HuH-7 (cell line): Measurements from ENCODE around the gene TRAPPC10.
A peak's percentile ranks its signal among the peaks of the same experiment; 100 is the strongest.

ENCODE experiments used
- DNase-seq: peaks from one replicate; pipeline ENCODE4 v3.0.0; 2011; ENCODE audit warnings: low spot score

Gene TRAPPC10

GRCh38 chr21:43983390-43983789 lies 28.7 kb upstream of the TRAPPC10 start:
- DNase-seq: no peak

DNA sequence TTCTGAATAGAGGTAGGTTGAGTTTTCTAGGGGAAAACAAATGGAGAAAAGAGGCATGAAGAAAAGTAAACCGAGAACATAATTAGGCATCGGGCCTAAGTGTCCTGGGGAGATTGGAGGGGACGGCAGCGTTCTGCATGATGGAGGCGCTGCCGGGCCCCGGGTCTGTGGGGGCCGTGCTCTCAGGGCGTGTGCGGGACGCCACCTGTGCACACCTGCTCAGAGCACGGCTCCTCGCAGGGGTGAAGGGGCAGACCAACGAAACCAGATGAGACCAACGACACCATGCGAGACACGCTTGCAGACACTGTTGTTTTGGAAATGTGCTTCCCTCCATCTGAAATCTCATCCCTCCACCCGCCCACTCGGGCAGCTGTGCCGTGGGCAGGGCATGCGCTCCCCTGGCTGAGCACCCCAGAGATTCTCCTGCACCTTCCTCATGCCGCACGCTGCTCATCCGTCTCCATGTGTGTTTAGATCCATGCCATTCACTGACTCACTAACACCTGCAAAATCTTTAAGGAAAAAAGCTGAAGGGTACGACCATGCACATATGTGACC lies 28.2 kb upstream of the TRAPPC10 start:
- no peak for DNase-seq

DNA sequence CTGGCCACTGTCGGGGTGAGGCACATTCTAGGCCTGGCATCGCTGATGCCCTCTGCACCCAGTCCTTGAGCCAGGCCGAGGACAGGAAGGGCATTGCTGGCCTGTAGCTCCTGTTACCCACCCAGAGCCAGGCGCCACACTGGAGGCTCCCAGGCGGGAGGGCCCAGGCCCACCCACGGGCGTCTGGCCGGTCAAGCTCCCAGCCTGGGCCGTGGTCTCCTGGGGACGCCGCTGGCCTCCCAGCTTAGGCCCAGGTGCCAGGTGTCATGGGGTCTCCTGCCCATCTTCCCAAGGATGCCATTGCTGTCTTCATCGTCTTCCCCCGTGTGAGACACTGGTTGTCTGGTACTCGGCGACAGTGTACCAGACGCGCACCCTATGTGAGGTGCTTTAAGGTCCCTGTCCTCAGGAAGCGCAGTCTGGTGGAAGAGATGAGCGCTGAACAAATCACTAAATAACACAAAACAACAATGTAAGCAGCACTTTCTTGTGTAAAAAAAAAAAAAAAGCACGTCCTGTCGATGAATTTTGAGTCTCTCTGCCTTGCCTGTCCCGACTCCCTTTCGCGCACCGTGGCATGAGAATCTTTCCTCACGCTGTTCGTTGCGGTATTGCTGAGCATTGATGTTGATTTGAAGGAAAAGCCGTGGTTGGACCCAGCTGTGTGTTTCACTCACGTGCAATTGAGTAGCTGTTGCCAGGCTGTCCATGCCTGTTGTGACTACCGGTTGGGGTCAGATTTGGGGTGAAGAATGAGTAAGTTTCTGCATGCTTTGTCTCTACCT lies 27.0 kb upstream of the TRAPPC10 start:
- DNase-seq: no peak

DNA sequence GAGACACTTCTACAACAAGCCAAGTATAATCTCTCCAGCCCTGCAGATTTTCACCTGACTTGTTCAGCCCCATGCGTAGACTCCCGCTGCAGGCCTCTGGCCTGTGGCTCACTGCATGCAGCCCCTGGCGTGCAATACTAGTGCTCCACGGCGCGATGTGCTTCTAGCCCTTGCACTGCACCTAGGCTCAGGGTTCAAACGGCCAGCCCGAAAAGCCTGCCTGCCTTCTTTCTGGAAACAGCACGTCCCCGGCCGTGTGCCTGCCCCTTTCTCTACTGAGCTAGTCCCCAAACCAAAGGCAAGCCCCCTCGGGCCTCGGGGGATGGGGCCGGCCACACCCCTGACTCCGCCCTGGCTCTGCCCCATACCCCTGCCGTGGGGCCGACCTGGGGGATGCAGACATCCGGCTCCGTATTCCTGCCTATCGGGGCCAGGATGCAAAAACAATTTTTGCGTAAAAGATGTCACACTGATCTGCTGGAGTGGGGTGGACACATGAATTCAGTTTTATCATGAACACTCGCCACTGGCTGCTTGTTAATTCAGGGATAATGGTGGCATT lies 26.3 kb upstream of the TRAPPC10 start:
- no peak for DNase-seq

DNA sequence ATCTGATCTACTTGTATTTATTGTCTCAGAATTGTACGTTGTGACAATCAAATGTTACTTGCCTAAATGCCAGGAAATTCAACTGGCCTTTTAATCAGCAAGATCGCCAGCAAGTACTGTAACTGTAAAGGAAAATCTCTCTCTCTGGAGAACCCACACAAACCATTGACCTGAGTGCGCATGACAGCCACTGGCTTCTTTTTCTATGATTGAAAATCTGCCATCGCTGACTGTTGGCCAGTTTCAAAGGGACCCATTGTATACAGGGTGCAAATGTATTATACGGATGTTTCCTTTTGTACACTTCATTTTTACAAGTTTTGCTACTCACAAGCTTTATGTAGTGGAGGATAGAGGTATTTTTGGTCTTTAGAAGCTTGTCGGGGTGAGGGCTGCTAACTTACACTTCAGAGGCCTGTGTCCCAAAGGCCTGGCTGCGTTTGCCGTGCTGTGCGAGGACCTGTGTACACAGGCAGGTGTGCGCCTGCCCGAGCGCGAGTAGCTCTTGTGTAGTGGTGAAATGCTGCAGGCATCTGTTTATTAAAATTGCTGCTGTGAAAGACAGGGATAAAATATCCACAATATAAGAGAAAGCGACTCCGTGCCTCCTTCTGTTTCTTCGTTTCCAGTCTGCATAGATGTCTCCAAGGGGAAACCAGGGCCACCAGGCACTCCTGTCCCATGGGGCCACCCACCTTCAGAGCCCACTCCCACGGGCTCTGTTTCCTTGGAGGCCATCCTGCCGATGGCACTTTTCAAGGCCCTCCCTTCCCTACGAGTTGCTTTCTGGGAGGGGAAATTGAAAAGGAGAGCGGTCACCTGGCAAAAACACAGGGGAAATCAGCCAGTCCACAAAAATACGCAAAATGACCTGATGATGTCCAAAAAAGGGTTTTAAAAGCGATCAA lies 25.3 kb upstream of the TRAPPC10 start:
- DNase-seq: no peak

- DNase-seq: no peak
Observed at GRCh38 chr21:43987509-43987908, 24.6 kb upstream of the TRAPPC10 start.

DNA sequence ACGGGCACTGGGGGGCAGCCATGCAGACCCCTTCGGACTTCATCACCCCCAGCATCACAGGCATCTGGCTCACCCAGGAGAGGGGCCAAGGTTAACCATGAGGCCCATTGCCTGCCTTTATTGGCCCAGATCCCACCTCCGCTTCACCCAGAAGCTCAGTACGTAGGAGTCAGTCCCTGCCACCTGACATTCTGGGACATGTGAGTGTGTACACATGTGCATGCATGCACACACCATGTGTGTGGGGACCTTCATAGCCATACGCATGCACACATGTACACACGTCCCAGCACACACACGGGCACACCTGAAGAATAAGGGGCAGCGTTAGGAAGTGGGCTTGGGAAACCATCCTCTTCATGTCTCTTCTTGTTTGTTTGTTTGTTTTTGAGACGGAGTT lies 24.1 kb upstream of the TRAPPC10 start:
- DNase-seq: no peak

DNA sequence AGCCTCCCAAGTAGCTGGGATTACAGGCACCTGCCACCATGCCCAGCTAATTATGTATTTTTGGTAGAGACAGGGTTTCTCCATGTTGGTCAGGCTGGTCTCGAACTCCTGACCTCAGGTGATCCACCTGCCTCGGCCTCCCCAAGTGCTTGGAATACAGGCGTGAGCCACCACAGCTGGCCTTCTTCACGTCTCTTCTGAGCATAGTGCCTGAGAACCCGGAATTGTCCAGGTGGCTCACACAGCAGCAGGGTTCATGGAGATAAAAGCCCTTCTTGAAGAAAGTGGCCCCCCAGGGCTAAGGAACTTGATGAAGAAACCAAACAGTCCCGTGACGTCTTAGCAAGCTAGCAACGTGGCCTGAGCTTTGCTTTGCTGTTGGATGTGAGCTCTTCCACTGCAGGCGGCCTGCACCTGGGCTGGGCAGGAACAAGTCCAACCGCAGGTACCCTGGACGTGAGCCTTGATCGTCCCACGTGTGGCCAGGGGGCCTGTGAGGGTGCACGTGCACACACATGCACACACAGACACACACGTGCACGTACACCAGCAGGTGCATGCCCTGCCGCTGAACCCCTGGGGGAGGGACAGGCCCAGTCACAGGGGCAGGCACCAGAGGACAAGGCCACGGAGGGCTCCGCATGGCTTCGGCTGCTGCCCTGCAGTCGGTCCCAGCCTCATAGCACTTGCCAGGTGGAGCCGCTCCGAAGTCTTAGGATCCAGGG lies 23.4 kb upstream of the TRAPPC10 start:
- DNase-seq: no peak

GRCh38 chr21:43989401-43989800 lies 22.7 kb upstream of the TRAPPC10 start:
- no peak for DNase-seq

DNA sequence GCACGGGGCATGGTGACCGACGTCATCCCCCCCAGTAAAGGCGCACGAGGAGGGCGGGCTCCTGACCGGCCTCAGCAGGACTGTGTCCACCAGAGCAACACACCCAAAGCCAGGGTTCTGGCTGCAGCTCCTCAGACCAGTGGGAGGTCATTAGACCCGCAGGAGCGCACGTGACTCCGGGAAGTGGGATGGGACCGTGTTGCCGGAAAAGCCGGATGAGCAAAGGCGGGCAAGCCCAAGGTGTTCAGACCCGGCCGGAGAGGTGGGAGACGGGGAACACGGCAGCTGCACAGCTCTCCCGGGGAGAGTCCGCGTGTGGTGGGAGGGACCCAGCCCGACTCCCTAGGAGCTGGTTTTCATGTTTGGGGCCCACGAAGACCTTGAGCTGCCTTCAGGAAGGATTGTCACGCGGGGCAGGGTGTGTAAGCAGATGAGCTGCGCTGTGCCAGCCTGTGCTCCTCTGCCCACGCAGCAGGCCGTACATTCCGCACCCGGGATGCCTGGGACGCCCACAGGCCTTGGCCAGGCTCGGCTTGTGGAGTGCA lies 20.6 kb upstream of the TRAPPC10 start:
- DNase-seq: no peak

DNA sequence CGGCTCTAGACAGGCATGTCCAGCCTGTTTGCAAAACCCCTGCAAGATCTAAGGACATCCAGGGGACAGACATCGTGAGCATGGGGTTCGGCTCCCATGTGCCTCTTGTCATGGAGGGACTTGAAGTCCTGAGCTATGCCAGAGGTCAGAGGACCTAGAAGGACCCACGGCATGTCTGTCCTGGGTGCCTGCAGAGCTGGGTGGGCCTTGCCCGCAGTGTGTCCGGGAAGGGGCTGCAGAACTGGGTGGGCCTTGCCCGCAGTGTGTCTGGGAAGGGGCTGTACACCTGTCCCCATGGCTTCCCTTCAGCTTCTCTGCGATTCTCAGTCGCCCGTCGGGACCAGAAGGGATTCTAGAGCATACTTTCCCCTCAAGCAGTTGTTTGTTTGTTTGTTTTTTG lies 20.0 kb upstream of the TRAPPC10 start:
- DNase-seq: no peak

DNA sequence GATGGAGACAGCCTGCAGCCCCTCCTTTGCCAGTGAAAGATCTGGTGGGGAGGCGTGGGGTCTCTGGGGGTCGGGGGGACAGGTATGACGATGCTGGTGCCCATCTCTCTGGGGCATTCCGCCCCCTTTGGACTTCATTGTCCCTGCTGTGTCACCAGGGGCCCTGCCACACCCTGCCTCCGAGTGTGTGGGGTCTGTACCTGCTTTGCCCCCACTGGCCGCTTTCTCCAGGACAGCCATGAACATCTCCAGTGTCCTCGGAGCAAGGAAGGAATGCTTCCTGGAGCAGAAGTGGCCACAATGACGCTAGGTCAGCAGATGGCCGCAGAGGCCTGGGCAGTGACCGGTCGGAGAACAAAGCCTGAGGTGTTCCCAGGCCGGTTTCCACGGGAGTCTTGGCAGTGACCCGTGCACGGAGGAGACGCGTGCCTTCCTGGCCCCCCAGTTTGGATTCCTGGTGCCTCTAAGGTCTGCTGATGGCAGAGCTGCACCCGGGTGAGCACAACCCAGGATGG lies 18.6 kb upstream of the TRAPPC10 start:
- DNase-seq: no peak

- peak; percentile 34 for DNase-seq
Observed at GRCh38 chr21:43994085-43994484, 18.0 kb upstream of the TRAPPC10 start.

DNA sequence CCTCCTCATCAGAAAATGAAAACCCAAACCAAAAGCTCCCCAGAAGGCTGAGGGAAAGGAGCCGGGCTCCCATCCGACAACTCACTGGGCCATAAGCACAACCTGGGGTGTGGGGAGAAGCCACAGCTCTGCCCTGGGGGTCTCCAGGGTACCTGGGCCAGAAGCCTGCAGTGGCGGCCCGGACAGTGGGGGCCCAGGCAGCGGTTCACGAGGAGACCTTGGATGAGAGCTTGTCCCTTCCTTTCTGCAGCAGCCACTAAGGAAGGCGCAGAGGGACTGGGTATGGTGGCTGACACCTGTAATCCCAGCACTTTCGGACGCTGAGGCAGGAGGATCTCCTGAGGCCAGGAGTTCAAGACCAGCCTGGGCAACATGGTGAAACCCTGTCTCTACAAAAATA lies 17.5 kb upstream of the TRAPPC10 start:
- no peak for DNase-seq

GRCh38 chr21:43995521-43996105 lies 16.5 kb upstream of the TRAPPC10 start:
- no peak for DNase-seq

DNA sequence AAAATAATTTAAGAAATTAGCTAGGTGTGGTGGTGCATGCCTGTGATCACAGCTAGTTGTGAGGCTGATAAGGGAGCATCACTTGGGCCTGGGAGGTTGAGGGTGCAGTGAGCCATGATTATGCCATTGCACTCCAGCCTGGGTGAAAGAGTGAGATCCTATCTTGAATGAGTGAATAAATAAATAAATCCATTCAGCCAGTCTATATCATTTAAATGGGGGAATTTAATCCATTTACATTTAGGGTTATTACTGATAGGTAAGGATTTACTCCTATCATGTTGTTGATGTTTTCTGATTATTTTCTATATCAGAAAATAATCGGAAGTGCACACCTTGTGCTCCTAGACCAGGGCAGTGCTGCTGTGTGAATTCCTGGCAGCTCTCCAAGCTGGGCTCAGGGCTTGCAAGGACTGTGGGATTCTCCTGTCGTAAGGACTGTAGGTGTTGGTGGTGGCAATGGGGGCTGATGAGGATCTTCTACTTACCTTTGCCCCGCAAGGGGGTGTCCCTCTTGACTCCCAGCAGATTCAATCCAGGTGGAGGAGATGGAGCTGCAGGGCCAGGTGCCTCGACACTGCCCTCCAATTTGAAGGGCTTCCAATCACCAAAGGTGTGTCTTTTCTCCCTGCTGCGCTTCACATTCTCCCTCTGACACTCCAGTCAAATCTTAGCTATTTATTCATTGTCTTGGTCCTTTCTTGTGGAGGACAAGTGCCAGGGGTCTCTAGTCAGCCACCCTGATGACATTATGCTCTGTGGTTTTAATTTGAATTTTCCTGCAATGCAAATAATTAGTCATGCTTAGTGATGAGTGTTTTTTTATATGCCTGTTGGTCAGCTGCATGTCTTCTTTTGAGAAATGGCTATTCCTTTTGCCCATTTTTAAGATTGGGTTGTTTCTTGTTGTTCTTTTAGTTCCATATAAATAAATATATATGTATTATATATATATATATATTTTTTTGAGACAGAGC lies 14.1 kb upstream of the TRAPPC10 start:
- DNase-seq: no peak

DNA sequence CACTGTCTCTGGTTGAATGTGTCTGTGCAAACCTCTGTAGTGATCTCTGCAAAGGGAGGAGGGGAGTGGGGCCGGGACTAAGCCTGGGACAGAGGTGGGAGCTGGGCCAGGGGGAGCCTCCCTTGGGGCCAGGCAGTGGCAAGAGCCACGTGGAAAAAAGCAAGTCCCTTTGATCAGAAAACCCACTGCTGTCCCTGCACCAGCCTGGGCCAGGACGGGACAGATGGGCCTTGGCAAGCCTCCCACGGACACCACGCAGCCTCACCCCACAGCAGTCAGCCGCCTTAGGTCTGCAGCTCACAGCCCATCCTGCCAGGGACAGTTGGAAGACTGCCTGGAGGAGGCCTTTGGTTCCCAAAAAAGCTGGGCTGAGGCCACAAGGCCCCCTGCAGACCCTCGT lies 11.7 kb upstream of the TRAPPC10 start:
- no peak for DNase-seq

- DNase-seq: no peak
Observed at GRCh38 chr21:44002511-44002910, 9.6 kb upstream of the TRAPPC10 start.

GRCh38 chr21:44003307-44003966 lies 8.7 kb upstream of the TRAPPC10 start:
- DNase-seq: no peak
